ENCODE results near the gene KRT6A.

GRCh38 chr12:52458861-52459260 is 34.2 kb downstream of the KRT6A start:
- TF ChIP-seq CTCF (conservative IDR thresholded peaks at IDR 0.05; ENCODE audit: low read depth, low read length) (no peak), EZH2 (IDR thresholded peaks at IDR 0.05; ENCODE audit: borderline replicate concordance, low read depth, low read length, poor library complexity, severe bottlenecking) (no peak)

All from A673 (cell line).